NCI-H82 (cell line): ENCODE data around the gene PGM2L1.
"Not testable (repeated sequence)": the region's sequence is repeated elsewhere in the genome, so short reads cannot be mapped to it uniquely, and the experiment has no call there.

Source experiments
- DNase-seq: peaks from one replicate; lab custom pipeline; 2025; lab: John Stamatoyannopoulos, UW

Gene PGM2L1

DNA sequence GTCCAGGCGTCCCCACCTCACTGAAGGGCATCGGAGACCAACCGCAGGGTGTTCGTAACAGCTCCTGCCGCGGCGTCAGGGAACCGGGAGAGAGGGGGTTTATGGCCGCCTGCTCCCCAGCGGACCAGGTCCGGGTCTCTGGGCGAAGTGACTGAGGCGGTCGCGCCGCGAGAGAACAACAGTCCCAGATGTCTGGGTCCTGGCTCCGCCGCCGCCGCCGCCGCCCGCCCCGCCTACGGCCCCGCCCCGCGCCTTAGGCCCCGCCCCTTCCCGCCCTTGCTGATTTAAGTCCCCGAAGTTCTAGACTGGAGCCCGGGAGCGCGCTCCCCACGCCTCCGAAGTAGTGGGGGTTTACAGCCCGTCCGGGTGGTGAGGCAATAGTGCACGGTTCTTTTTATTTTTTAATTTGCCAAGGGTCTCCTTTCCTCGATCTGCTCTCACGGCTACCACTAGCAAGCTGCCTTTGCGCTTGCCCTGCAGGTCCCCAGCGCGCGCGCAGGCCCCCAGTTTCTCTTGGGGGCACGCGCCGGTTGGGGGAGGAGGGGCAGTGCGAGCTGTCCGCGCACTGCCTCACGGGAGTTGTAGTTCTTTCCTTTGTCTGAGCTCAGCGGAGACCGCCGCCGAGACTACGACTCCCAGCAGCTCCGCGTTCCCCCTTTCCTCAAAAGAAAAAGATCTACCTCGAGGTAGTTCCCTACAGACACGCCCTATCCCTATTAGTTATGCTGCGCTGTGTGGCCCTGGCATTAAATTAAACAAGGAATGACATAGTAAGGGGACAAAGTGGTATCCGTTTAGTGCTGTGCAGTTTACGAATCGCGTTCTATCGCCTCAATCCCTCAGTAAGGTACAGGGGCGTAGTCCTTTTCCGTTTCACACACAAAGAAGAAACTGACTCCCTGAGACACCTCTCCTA is at the start of gene PGM2L1:
Gene PGM2L1, minus strand, starts transcription at position 190 of the 916 bp plus-strand sequence. CDS start 272 bp downstream, outside the sequence.
- peak; percentile 95 for DNase-seq

- peak; percentile 40 for DNase-seq
Observed at GRCh38 chr11:74447720-74448119, 49.5 kb upstream of the PGM2L1 start.

GRCh38 chr11:74446532-74446938 is 48.3 kb upstream of the PGM2L1 start:
- no peak for DNase-seq

GRCh38 chr11:74444173-74444826 is 46.1 kb upstream of the PGM2L1 start:
- peak; percentile 3 for DNase-seq

- DNase-seq = peak; percentile 66
Observed at GRCh38 chr11:74443071-74443864, 45.0 kb upstream of the PGM2L1 start.

GRCh38 chr11:74442636-74443035 is 44.4 kb upstream of the PGM2L1 start:
- DNase-seq = no peak

DNA sequence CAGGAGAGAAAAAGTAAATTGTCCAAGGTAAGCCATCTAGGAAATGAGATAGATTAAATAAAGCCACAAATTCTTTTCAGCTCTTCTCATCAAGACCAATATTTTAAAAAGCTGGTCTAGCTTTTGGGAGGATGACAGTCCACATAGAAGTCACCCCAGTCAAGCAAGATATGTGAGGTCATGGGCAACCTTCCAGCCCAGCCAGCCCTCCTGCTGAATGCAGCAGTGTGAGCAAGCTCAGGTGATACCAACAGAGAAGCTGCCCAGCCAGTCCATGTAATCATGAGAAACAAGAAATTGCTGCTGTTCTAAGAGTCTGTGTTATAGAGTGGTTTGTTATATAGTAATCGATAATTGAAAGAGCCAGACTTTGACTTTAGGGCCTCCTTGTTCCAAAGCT is 40.4 kb upstream of the PGM2L1 start:
- no peak for DNase-seq

GRCh38 chr11:74437441-74438042 is 39.3 kb upstream of the PGM2L1 start:
- DNase-seq = no peak

- DNase-seq = peak; percentile 48
Observed at GRCh38 chr11:74434528-74434927, 36.3 kb upstream of the PGM2L1 start.

- DNase-seq = no peak
Observed at GRCh38 chr11:74429205-74429604, 31.0 kb upstream of the PGM2L1 start.

DNA sequence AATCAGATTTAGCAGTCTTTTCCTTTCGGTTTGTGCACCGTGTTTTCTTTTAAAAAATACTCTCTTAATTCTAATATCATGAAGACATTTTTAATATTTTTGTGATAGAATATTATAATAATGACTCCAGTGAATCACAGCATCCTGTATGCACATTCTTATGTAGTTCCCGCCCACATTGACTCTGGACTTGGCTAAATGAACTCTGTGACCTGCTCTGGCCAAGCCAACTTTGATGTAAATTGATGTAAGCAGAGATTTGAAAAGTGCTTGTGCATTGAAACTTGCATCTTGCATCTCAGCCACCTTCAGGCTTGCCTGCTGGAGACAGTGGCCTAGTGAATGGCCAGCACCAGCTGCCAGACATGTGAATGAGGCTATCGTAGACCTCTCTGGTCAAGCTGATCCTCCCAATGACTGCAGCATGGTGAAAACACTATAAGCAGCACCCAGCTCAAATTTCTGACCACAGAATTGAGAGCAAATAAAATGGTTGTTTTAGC is 29.2 kb upstream of the PGM2L1 start:
- DNase-seq = no peak

DNA sequence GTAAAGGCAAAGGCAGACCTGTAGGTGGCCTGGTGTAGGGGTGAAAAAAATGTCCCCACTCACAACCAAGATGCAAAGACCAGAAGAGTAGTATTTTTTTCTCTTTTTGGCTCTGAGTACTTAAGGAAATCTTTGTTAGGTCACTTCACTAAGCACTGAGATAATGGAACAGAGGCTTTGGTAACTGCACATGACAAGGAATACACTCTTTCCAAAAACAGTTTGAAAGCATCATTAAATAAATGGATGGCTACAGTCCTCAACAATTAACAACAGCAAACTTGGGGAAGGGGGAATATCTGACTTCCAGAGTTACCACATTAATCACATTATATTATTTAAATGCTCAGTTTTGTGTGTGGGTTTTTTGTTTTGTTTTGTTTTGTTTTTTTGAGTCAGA is 26.9 kb upstream of the PGM2L1 start:
- DNase-seq = no peak

DNA sequence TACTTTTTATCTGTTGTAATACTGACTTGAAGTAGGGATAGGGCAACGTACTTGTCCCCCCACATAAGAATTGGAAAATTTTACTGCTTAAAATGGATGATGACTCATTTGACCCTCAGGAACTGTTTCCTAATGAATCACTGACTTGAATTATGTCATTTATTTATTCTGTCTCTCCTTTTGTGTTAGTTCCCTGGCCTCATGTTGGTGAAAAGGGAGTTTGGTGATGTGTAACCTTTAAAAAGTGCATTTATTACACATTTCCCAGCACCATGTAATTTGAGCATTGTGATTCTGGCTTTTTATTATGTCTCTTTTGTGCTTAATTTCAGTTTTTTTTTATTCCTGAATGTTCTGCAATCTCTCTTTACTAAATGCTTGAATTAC is 20.3 kb upstream of the PGM2L1 start:
- no peak for DNase-seq

DNA sequence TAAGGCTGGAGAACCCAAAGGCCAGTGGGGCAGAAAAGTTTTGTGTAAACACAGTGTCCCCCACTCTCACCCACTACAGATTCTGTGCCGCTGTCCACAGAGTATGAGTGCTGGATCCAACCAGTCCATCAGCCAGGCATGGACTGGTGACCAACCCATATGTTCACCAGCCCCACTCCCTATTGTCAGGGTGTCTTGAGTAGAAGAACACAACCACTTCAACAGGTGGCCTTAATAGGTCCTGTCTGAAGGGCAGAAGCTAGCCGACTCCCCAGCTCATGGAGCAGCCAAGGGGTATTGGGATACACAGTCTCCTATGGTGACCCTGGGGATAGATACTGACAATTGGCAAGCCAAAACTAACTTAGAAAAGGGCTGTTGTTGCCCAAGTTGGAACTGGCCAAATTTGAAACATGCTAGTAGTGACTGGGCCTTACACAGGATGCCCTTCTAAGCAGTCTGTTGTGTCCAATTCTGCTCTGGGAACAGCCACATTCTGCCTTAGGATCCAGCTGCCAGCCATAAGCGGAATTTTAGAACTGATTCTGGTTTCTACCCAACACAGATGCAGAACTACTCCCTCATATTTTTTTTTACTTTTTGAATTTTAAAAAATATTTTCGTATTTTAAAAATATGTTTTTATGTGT is 19.8 kb upstream of the PGM2L1 start:
- DNase-seq = no peak

- no peak for DNase-seq
Observed at GRCh38 chr11:74417379-74417804, 19.2 kb upstream of the PGM2L1 start.

DNA sequence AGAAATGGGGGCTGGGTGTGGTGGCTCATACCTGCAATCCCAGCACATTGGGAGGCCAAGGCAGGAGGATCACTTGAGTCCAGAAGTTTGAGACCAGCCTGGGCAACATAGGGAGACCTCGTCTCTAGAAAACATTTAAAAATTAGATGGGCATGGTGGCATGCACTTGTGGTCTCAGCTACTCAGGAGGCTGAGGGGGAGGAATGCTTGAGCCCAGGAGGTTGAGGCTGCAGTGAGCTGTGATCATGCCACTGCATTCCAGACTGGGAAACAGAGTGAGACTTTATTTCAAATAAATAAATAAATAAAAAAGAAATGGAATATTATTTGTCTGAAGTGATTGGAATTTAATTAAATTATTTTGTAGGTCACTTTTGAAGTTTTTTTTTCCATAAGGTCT is 18.7 kb upstream of the PGM2L1 start:
- DNase-seq = not testable (repeated sequence)

DNA sequence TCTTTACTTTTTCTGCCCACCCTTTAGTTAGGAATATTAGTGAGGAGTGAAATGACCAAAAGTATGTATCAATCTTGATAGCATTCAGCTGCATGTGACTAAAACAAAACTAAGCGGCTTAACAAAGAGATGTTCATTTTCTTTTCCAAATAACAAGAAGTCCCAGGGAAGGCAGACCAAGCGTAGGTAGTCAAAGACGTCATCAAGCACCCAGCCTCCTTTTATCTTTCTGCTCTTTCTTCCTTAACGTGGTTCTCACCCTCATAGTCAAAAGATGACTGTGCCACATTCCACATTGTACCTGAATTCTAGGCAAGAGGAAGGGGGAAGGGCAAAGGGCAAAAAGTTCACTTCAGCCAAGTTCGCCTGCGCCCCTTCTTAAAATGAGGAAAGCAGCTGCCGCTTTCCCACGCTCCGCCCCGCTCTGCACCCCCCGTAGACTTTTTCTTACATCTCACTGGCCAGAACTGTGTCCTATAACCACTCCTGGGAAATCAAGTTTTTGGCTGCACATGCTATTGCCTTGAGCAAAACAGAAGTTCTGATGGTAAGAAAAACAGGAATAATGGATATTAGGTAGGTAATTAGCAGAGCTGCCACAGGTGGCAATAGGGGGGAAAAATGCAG is 14.6 kb upstream of the PGM2L1 start:
- DNase-seq = no peak

GRCh38 chr11:74412321-74412720 is 14.1 kb upstream of the PGM2L1 start:
- no peak for DNase-seq

GRCh38 chr11:74409633-74410032 is 11.4 kb upstream of the PGM2L1 start:
- no peak for DNase-seq

DNA sequence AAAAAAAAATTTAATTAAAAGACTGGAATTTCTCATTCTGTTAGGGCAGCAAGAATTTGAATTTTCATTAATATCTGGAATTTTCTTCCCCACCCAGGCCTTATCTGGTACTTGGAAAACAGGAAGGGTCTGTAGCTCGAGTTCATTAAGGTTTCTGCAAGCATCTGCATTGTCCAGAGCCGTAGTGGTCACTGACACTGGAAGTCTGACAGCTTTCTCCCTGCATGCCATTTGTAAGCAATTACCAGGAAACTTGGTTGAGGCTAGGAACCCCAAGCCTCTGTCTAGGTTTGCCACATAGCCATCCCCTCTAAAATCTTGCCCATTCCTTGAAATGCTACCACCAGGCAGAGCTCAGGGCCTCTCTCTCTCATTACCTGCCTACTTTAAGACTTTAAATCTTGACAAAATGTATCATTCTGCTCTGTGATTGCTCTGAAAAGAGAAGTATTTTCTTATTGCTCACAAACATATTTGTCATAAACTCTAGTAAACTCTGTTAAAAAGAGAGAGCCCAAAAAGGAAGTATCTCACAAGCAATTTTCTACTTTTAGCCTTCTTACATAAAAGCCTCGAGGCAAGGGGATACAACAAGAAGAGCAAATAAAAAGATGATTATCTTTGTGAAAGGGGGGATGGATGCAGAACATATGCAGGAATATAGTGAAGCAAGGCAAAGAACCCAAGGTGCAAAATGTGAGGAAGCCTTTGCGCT is 5.5 kb upstream of the PGM2L1 start:
- no peak for DNase-seq
